GM10266 (cell line): ENCODE data around the gene HCN4.

Experiments used
- DNase-seq: peaks from one replicate; pipeline ENCODE4 v3.0.0; 2012; ENCODE audit errors: extremely low spot score
- TF ChIP-seq, protein P1 (sequence below): IDR thresholded peaks from 2 replicates; pipeline ENCODE4 v1.5.1; 2012; ENCODE audit warnings: mild to moderate bottlenecking, low read depth; ENCODE audit not compliant: control insufficient read depth, insufficient read depth; ENCODE audit errors: missing control alignments

Gene HCN4

DNA sequence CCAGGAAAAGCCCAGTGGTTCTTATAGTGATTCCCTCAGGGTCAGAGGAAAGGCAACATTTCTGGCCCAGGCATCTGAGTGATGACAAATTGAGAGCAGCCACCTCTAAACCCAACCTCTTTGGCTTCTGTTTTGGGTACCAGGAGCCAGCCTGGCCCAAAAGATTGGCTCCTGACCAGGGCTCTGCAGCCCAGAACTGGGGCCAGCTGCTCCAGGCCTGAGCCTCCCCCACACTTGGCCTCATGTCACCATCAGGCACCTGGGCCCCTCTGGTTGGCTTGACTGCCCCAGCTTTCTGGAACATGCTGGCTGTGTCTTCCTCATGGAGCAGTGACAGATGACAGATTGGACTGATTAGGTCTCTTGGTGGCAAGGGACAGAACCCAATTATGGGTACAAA, 26.0 kb upstream of the HCN4 start:
- TF ChIP-seq, protein P1, sequence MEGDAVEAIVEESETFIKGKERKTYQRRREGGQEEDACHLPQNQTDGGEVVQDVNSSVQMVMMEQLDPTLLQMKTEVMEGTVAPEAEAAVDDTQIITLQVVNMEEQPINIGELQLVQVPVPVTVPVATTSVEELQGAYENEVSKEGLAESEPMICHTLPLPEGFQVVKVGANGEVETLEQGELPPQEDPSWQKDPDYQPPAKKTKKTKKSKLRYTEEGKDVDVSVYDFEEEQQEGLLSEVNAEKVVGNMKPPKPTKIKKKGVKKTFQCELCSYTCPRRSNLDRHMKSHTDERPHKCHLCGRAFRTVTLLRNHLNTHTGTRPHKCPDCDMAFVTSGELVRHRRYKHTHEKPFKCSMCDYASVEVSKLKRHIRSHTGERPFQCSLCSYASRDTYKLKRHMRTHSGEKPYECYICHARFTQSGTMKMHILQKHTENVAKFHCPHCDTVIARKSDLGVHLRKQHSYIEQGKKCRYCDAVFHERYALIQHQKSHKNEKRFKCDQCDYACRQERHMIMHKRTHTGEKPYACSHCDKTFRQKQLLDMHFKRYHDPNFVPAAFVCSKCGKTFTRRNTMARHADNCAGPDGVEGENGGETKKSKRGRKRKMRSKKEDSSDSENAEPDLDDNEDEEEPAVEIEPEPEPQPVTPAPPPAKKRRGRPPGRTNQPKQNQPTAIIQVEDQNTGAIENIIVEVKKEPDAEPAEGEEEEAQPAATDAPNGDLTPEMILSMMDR: no peak
- DNase-seq: no peak

DNA sequence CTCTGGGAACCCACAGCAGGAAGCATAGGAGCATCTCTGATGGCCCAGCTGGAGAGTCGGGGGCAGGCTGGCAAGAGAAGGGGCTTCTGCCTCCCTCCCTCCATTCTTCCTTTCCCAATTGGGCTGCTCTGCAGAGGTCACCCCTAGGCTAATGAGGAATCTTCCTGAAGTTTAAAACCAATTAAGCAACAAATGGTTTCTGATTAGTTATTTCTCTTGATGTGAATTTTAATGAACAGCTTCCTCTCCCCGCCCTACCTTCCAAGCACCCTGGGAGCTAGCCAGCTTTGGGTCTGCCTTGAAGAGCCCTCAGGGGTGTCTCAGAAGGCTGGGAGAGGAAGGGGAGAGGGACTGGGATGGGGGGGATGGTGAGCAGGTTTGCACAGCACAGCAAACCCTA, 24.6 kb upstream of the HCN4 start:
- DNase-seq: no peak
- TF ChIP-seq, protein P1: no peak

DNA sequence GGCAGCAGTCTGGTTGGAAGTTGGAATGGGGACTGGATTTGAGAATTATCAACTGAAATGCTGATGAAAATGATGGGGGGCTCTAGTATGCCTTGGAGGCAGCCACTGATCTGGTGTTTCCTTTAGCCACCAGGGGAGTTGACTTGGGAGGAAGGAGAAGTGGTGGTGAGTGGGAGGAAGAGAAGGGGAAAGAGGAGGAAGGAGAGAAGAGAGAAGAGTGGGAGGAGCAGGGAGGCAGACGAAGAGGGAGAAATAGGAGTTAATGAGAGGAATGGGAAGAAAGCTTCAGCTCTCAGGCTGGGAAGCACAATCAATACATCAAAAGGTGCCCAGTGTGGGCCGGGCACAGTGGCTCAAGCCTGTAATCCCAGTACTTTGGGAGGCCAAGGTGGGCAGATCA, 23.3 kb upstream of the HCN4 start:
- TF ChIP-seq, protein P1: no peak
- no peak for DNase-seq

DNA sequence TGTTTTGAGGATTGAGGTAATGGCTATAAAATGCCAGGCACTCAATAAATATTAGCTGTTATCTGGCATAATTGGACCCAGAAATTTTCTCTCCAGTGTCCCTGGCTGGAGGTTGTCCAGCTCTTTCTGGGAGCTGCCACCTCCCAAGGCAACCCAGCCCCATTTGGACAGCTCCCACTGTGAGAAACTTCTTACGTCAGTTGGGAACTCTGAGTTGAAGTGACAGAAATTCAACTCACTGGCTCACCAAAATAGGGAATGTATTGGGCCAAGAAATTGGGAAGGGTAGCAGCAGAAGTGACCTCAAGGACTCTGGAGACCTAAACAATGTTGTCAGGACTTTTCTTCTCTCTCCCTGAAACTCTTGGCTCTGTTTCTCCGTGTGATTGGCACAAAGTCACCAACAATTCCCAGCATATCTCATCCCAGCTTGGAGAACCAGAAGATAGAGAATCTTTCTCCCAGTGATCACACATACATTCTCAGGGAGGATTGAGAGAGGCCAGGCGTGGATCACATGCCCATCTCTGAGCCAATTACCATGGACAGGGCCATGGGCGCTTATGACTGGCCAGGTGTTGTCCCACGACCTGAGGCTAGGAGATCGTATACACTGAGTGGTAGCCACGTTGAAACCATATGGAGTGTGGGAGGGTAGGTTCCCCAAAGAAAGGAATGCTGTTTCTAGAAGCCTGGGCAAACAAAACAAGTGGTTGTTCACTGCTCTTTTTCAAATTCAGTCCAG, 22.5 kb upstream of the HCN4 start:
- TF ChIP-seq, protein P1: no peak
- DNase-seq: no peak

DNA sequence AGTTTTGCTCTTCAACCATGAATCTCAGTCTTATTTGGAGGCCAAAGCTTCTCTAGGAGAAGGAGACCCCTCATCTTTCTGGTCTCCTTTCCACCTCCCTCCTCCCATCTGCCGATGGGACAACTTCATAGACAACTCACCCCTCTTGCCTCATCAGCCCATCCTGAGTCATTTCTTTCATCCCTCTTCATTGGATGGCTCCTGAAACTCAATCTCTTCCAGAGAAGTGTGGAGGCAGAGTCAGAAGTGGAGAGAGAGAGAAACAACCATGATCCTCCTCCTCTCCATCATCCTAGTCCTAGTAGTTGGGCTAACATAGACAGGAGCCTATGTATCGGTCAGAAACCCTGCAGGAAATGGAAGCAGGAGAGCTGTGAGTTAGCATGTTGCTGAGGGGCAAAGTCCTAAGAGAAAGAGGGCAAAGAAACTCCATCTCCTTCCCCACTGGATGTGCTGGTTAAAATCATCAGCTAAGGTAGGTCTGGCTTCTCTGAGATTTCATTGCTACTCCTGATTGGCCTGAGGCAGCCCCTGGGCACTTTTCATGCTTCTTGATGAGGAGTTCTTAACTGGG, 21.3 kb upstream of the HCN4 start:
- TF ChIP-seq, protein P1: no peak

DNA sequence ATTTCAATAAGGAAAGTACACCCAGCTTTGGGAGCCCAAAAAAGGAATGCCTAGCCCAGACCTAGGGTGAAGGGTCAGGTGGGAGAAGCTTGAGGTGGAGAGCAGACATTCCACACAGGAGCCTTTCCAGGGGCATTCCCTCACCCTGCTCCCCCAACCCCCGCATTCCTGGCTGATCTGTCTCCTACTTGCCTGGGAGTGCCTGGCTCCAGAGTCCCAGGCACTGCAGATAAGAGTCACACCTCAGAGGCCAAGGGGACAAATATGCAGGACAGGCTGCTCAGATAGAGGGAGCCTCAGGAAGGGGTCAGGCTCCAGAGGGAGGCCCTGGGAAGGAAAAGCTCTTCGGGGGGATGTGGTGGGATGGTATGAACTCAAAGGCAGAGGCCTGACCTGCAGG, 20.8 kb upstream of the HCN4 start:
- no peak for DNase-seq
- TF ChIP-seq, protein P1: no peak

More for the DNA sequence above, 21.3 kb upstream of the HCN4 start:
- no peak for DNase-seq

DNA sequence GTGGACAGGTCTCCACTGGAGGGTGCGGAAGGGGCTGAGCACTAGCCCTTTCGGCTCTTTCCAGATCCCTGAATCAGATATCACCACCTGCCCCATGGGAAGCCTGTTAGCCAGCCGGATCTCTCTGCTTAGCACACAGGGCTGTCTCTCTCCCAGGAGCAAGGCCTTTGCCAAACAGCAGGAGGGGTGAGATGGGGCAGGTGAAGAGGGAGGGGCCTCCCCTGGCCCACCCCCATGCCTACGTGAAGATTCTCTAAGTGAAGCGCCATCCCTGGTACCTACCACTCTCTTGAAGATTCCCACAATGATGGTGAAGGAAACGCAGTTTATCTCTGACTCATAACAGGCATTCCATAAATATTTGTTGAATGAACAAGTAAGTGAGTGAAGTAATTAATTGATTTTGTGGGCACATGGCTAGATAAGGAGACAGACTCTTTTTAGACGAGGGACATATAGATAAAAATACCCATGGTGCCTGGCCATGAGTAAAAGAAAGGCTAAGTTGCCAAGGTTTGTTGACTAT, 19.6 kb upstream of the HCN4 start:
- no peak for DNase-seq
- TF ChIP-seq, protein P1: no peak
